Adrenal gland (tissue), 5 donors: ENCODE data around the gene B4GAT1.

ENCODE experiments used
- POLR2A ChIP-seq, 2 donors: fragments of 450-650 bp; IDR thresholded peaks; one replicate each; pipeline ENCODE4 v1.6.1; 2017; ENCODE audit warnings: antibody characterized with exemption in 2 of 2, mild to moderate bottlenecking in 2 of 2, moderate library complexity in 1 of 2
- TF ChIP-seq, protein P1 (sequence below), 6 experiments: fragments of 450-650 bp in 4 of 6; fragments of 200-600 bp in 2 of 6; sonication (generic) in 1 of 6; IDR thresholded peaks; 1 replicate in 5 of 6; 2 replicates in 1 of 6; pipeline versions ENCODE4 v1.5.1 to v1.8.0; 2016 to 2021; ENCODE audit warnings: antibody characterized with exemption in 6 of 6, mild to moderate bottlenecking in 2 of 6, moderate library complexity in 1 of 6
- donor health status: DM: no; HTN: no; CAD: no.

- TF ChIP-seq, protein P1, sequence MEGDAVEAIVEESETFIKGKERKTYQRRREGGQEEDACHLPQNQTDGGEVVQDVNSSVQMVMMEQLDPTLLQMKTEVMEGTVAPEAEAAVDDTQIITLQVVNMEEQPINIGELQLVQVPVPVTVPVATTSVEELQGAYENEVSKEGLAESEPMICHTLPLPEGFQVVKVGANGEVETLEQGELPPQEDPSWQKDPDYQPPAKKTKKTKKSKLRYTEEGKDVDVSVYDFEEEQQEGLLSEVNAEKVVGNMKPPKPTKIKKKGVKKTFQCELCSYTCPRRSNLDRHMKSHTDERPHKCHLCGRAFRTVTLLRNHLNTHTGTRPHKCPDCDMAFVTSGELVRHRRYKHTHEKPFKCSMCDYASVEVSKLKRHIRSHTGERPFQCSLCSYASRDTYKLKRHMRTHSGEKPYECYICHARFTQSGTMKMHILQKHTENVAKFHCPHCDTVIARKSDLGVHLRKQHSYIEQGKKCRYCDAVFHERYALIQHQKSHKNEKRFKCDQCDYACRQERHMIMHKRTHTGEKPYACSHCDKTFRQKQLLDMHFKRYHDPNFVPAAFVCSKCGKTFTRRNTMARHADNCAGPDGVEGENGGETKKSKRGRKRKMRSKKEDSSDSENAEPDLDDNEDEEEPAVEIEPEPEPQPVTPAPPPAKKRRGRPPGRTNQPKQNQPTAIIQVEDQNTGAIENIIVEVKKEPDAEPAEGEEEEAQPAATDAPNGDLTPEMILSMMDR (IDR thresholded peaks at IDR 0.05), result no peak
- TF ChIP-seq POLR2A (IDR thresholded peaks at IDR 0.05), result no peak
Observed at GRCh38 chr11:66299186-66299585, 48.2 kb downstream of the B4GAT1 start.
